Prostate gland (tissue), 2 donors: ENCODE data around the gene KLK10.

Experiments used
- CTCF ChIP-seq, 4 experiments: fragments of 200-600 bp in 2 of 4; fragments of 450-650 bp in 2 of 4; sonication (generic) in 2 of 4; IDR thresholded peaks; 1 replicate in 3 of 4; 2 replicates in 1 of 4; pipeline ENCODE4 v1.5.1; 2016 to 2019; ENCODE audit warnings: antibody characterized with exemption in 4 of 4, mild to moderate bottlenecking in 2 of 4, moderate library complexity in 2 of 4
- POLR2A ChIP-seq: fragments of 450-650 bp; IDR thresholded peaks from one replicate; pipeline ENCODE4 v1.6.1; 2016; ENCODE audit warnings: antibody characterized with exemption, mild to moderate bottlenecking

GRCh38 chr19:51006406-51006805 lies 13.1 kb downstream of the KLK10 start:
- TF ChIP-seq CTCF (IDR thresholded peaks at IDR 0.05) (no peak), POLR2A (no peak)
